H9 (cell line): ENCODE results near the gene ANP32E. TPM values are rescaled to one million over a fixed set of nuclear protein-coding genes. Genes with fewer than 3 reads are reported as not detected.

ENCODE experiments used
- DNase-seq: peaks from one replicate; pipeline ENCODE4 v3.0.0-alpha.2; 2017
- H2AFZ ChIP-seq: one replicate; pipeline ENCODE4 v1.6.1; 2013; ENCODE audit warnings: mild to moderate bottlenecking, low read length, control low read depth, moderate library complexity
- H2AK5ac ChIP-seq: 2 replicates; pipeline ENCODE4 v1.6.1; 2013; ENCODE audit warnings: low read length, control low read depth, mixed read lengths; ENCODE audit not compliant: insufficient read length
- H2BK120ac ChIP-seq: one replicate; pipeline ENCODE4 v1.6.1; 2013; ENCODE audit warnings: low read depth, mild to moderate bottlenecking, low read length, control low read depth, inconsistent platforms; ENCODE audit not compliant: poor library complexity, severe bottlenecking
- H2BK12ac ChIP-seq: 2 replicates; pipeline ENCODE4 v1.6.1; 2013; ENCODE audit warnings: low read length, control low read depth, mixed read lengths, low read depth; ENCODE audit not compliant: insufficient read length
- H2BK15ac ChIP-seq: 2 replicates; pipeline ENCODE4 v1.6.1; 2013; ENCODE audit warnings: low read depth, low read length, control low read depth
- H2BK20ac ChIP-seq: one replicate; pipeline ENCODE4 v1.6.1; 2013; ENCODE audit warnings: low read depth, mild to moderate bottlenecking, low read length, control low read depth, inconsistent platforms; ENCODE audit not compliant: poor library complexity, severe bottlenecking
- H2BK5ac ChIP-seq: 2 replicates; pipeline ENCODE4 v1.6.1; 2013; ENCODE audit warnings: low read length, control low read depth, mixed read lengths; ENCODE audit not compliant: insufficient read length
- H3K14ac ChIP-seq: 2 replicates; pipeline ENCODE4 v1.6.1; 2013; ENCODE audit warnings: low read length, control low read depth; ENCODE audit not compliant: insufficient read depth
- H3K18ac ChIP-seq: 2 replicates; pipeline ENCODE4 v1.6.1; 2013; ENCODE audit warnings: low read depth, mild to moderate bottlenecking, mixed read lengths, low read length, control low read depth; ENCODE audit not compliant: insufficient read length
- H3K23ac ChIP-seq: 2 replicates; pipeline ENCODE4 v1.6.1; 2013; ENCODE audit warnings: low read length, control low read depth, mixed read lengths, low read depth; ENCODE audit not compliant: insufficient read length
- H3K23me2 ChIP-seq: 2 replicates; pipeline ENCODE4 v1.6.1; 2013; ENCODE audit warnings: low read depth, mild to moderate bottlenecking, mixed read lengths, low read length, control low read depth; ENCODE audit not compliant: insufficient read length, poor library complexity, severe bottlenecking
- H3K27ac ChIP-seq: 2 replicates; pipeline ENCODE4 v1.5.1; 2013; ENCODE audit warnings: low read length, control low read depth, mixed read lengths, low read depth; ENCODE audit not compliant: insufficient read length
- H3K27me3 ChIP-seq: 2 replicates; pipeline ENCODE4 v1.6.1; 2013; ENCODE audit warnings: low read length, control low read depth, inconsistent platforms; ENCODE audit not compliant: insufficient read depth
- H3K4ac ChIP-seq: 2 replicates; pipeline ENCODE4 v1.6.1; 2013; ENCODE audit warnings: low read depth, mild to moderate bottlenecking, control low read depth, inconsistent platforms, low read length, moderate library complexity
- H3K4me1 ChIP-seq: 2 replicates; pipeline ENCODE4 v1.6.1; 2013; ENCODE audit warnings: low read length, control low read depth, inconsistent platforms; ENCODE audit not compliant: insufficient read depth
- H3K4me2 ChIP-seq: 2 replicates; pipeline ENCODE4 v1.6.1; 2013; ENCODE audit warnings: low read length, control low read depth, mixed read lengths; ENCODE audit not compliant: insufficient read length, insufficient read depth
- H3K56ac ChIP-seq: 2 replicates; pipeline ENCODE4 v1.6.1; 2013; ENCODE audit warnings: low read depth, mild to moderate bottlenecking, mixed read lengths, low read length, control low read depth; ENCODE audit not compliant: insufficient read length
- H3K79me1 ChIP-seq: 2 replicates; pipeline ENCODE4 v1.6.1; 2013; ENCODE audit warnings: low read depth, mild to moderate bottlenecking, moderate library complexity, low read length, control low read depth, inconsistent platforms; ENCODE audit not compliant: insufficient read depth, poor library complexity, severe bottlenecking
- H3K79me2 ChIP-seq: 2 replicates; pipeline ENCODE4 v1.6.1; 2013; ENCODE audit warnings: low read length, control low read depth, inconsistent platforms; ENCODE audit not compliant: insufficient read depth
- H3K9ac ChIP-seq: 2 replicates; pipeline ENCODE4 v1.6.1; 2013; ENCODE audit warnings: low read length, control low read depth, mixed read lengths; ENCODE audit not compliant: insufficient read length; ENCODE audit errors: extremely low read depth
- H3K9me3 ChIP-seq: one replicate; pipeline ENCODE4 v1.6.1; 2013; ENCODE audit warnings: low read depth, low read length, inconsistent platforms; ENCODE audit not compliant: control insufficient read depth
- H3T11ph ChIP-seq: one replicate; pipeline ENCODE4 v1.6.1; 2013; ENCODE audit warnings: mild to moderate bottlenecking, low read length, control low read depth, inconsistent platforms
- H4K20me1 ChIP-seq: one replicate; pipeline ENCODE4 v1.6.1; 2013; ENCODE audit not compliant: control insufficient read depth, insufficient read length, insufficient read depth
- H4K5ac ChIP-seq: 2 replicates; pipeline ENCODE4 v1.6.1; 2013; ENCODE audit warnings: low read depth, mild to moderate bottlenecking, mixed read lengths, low read length, control low read depth; ENCODE audit not compliant: insufficient read length
- H4K8ac ChIP-seq: replicated peaks from 2 replicates; pipeline ENCODE4 v1.6.1; 2013; ENCODE audit warnings: low read length, control low read depth, mixed read lengths, low read depth; ENCODE audit not compliant: insufficient read length
- H4K91ac ChIP-seq: 2 replicates; pipeline ENCODE4 v1.6.1; 2013; ENCODE audit warnings: low read depth, mild to moderate bottlenecking, moderate library complexity, mixed read lengths, low read length, control low read depth; ENCODE audit not compliant: insufficient read length
- H3K27ac Mint-ChIP-seq, 3 experiments: 2 replicates in 2 of 3; 3 replicates in 1 of 3; pipeline ENCODE4 v1.8.0; 2020 to 2021; ENCODE audit warnings: mixed read lengths in 3 of 3, mild to moderate bottlenecking in 1 of 3, moderate library complexity in 1 of 3
- H3K27me3 Mint-ChIP-seq: 2 replicates; pipeline ENCODE4 v1.8.0; 2021; ENCODE audit warnings: low read depth, mild to moderate bottlenecking, moderate library complexity, mixed read lengths
- H3K36me3 Mint-ChIP-seq, 3 experiments: 2 replicates in 2 of 3; 3 replicates in 1 of 3; pipeline ENCODE4 v1.8.0; 2020 to 2021; ENCODE audit warnings: low read depth in 3 of 3, mixed read lengths in 3 of 3; ENCODE audit not compliant: insufficient read depth in 1 of 3
- H3K4me1 Mint-ChIP-seq, 2 experiments: 2 replicates each; pipeline ENCODE4 v1.8.0; 2020; ENCODE audit warnings: mixed read lengths in 2 of 2
- H3K4me3 Mint-ChIP-seq, 2 experiments: 2 replicates in 1 of 2; 3 replicates in 1 of 2; pipeline ENCODE4 v1.8.0; 2020 to 2021; ENCODE audit warnings: mild to moderate bottlenecking in 2 of 2, mixed read lengths in 2 of 2, moderate library complexity in 1 of 2
- H3K9me3 Mint-ChIP-seq, 2 experiments: 2 replicates in 1 of 2; 3 replicates in 1 of 2; pipeline ENCODE4 v1.8.0; 2020; ENCODE audit warnings: mild to moderate bottlenecking in 2 of 2, mixed read lengths in 2 of 2, moderate library complexity in 1 of 2
- WGBS: extraction: QIAGEN DNeasy Blood & Tissue Kit; methylation state at CpG from one replicate; pipeline ENCODE4 v1.1.7; 2013; ENCODE audit warnings: missing lambda C conversion rate, low lambda C conversion rate, mixed read lengths; ENCODE audit not compliant: insufficient read length; ENCODE audit errors: extremely low coverage; 5-methylcytosine and 5-hydroxymethylcytosine counted together
- total RNA-seq: library from RNA; stranded (reverse); gene quantifications from 2 replicates; pipeline ENCODE4 v1.2.1, GENCODE V29; 2021
- TF ChIP-seq, protein P1 (sequence below): fragments of 200-600 bp; sonication (generic); conservative IDR thresholded peaks from 3 replicates; pipeline ENCODE4 v1.8.0; 2021; ENCODE audit warnings: antibody characterized with exemption, mild to moderate bottlenecking

Gene ANP32E
- total RNA-seq, 1 experiment from 2014 or later: 106 TPM

DNA sequence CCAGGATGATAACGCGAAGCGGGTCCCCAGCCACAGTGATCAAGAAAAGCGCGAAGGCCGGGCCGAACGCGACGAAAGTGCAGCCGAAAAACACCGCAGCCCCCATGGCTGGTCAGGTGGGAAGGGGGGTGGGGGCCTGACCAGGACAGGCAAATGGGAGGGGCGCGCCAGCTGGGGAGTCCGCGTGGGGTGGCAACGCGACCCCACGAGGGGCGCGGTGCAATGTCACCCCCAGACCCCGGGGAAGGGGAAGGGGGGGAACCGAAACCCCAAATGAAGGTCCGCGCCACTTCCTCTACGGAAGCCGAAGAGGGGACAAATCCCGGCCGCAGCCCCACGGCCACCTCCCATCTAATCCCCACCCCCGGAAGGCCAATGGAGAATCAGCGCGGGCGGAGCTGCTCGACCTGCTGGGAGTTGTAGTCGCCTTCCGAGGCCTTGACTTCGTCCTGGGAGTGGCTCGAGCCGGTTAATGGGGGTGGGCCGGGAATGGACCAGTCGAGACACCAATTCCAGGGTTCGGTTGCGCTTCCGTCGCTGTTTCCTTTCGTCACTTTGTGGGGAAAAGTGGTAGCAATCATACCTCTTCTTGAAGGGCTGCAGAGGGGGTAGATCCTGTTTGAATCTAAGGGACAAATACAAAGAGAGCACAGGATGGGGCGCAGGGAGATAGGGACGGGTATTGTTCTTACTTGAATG lies 32.9 kb upstream of the ANP32E start, which contains the start of gene APH1A:
Gene APH1A, minus strand, starts transcription at position 312 of the 699 bp plus-strand sequence. Its CDS starts 206 bp downstream, at position 106.
- H2BK5ac ChIP-seq: no peak within 1 kb of the TSS
- H3K27me3 ChIP-seq: no peaks in the 10 kb centered on the region
- peak; percentile 99 for DNase-seq
- no peak within 1 kb of the TSS for H3K56ac ChIP-seq
- no peak within 1 kb of the TSS for H2BK20ac ChIP-seq
- H3T11ph ChIP-seq: no peak within 1 kb of the TSS
- H3K4me2 ChIP-seq: peak within 1 kb of the TSS; percentile 74
- no peak within 1 kb of the TSS for H3K23ac ChIP-seq
- no peak within 1 kb of the TSS for H4K5ac ChIP-seq
- peak within 1 kb of the TSS; percentile 100 for H3K4me3 Mint-ChIP-seq
- peaks cover 20% of the 10 kb centered on the region for H3K23me2 ChIP-seq
- no peak within 1 kb of the TSS for H4K91ac ChIP-seq
- H3K79me1 ChIP-seq: peaks cover 5% of the 10 kb centered on the region
- no peak within 1 kb of the TSS for H4K8ac ChIP-seq
- TF ChIP-seq, protein P1, sequence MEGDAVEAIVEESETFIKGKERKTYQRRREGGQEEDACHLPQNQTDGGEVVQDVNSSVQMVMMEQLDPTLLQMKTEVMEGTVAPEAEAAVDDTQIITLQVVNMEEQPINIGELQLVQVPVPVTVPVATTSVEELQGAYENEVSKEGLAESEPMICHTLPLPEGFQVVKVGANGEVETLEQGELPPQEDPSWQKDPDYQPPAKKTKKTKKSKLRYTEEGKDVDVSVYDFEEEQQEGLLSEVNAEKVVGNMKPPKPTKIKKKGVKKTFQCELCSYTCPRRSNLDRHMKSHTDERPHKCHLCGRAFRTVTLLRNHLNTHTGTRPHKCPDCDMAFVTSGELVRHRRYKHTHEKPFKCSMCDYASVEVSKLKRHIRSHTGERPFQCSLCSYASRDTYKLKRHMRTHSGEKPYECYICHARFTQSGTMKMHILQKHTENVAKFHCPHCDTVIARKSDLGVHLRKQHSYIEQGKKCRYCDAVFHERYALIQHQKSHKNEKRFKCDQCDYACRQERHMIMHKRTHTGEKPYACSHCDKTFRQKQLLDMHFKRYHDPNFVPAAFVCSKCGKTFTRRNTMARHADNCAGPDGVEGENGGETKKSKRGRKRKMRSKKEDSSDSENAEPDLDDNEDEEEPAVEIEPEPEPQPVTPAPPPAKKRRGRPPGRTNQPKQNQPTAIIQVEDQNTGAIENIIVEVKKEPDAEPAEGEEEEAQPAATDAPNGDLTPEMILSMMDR: no peak
- peak within 1 kb of the TSS; percentile 47 for H3K18ac ChIP-seq
- H3K14ac ChIP-seq: peak within 1 kb of the TSS; percentile 44
- H3K4ac ChIP-seq: no peak within 1 kb of the TSS
- peak within 1 kb of the TSS; percentile 98 to 99 (median 99) for H3K27ac Mint-ChIP-seq
- no peak within 1 kb of the TSS for H2BK12ac ChIP-seq
- H3K9ac ChIP-seq: peak within 1 kb of the TSS; percentile 87
- H3K4me1 Mint-ChIP-seq: peaks cover 44 to 50% of the 10 kb centered on the region in 2 experiments
- WGBS: no CpG with 5 or more reads among the region's 49 CpGs
- peaks cover 2% of the 10 kb centered on the region; the same call in 1 of the 2 replicates for H3K4me1 ChIP-seq
- no peak within 1 kb of the TSS for H2AFZ ChIP-seq
- no peak within 1 kb of the TSS for H2AK5ac ChIP-seq
- no peaks in the 10 kb centered on the region for H3K27me3 Mint-ChIP-seq
- no peaks in the 10 kb centered on the region for H3K9me3 ChIP-seq
- H2BK15ac ChIP-seq: no peak within 1 kb of the TSS
- H3K9me3 Mint-ChIP-seq: no peaks in the 10 kb centered on the region; a peak in 2 of 5 replicates
- H3K79me2 ChIP-seq: peaks cover 6% of the 10 kb centered on the region; the same call in 1 of the 2 replicates
- H3K27ac ChIP-seq: peak within 1 kb of the TSS; percentile 80
- no peak within 1 kb of the TSS for H2BK120ac ChIP-seq
- H4K20me1 ChIP-seq: no peaks in the 10 kb centered on the region
- H3K36me3 Mint-ChIP-seq: peaks cover 22 to 39% (median 37%) of the 10 kb centered on the region in 3 experiments
